Loucy (cell line): ENCODE results near the gene DAGLA.
A peak's percentile ranks its signal among the peaks of the same experiment; 100 is the strongest.

Source experiments
- H2AFZ ChIP-seq: fragments of 200-600 bp; sonication (generic); 2 replicates; pipeline ENCODE4 v1.6.0; 2016; ENCODE audit warnings: antibody characterized with exemption, mild to moderate bottlenecking, low read length, moderate library complexity
- H3F3A ChIP-seq: fragments of 200-600 bp; 2 replicates; pipeline ENCODE4 v1.6.0; 2016; ENCODE audit warnings: antibody characterized with exemption, low read depth, mild to moderate bottlenecking
- H3K27me3 ChIP-seq: fragments of 200-600 bp; sonication (generic); 2 replicates; pipeline ENCODE4 v1.6.1; 2014; ENCODE audit warnings: low read length, mild to moderate bottlenecking; ENCODE audit not compliant: insufficient read depth, poor library complexity, severe bottlenecking
- H3K36me3 ChIP-seq: fragments of 200-600 bp; sonication (generic); 2 replicates; pipeline ENCODE4 v1.6.1; 2016; ENCODE audit warnings: low read length; ENCODE audit not compliant: insufficient read depth
- H3K4me1 ChIP-seq: fragments of 200-600 bp; sonication (generic); 2 replicates; pipeline ENCODE4 v1.5.1; 2014; ENCODE audit warnings: low read length, mild to moderate bottlenecking; ENCODE audit not compliant: insufficient read depth, poor library complexity, severe bottlenecking
- H3K4me2 ChIP-seq: fragments of 200-600 bp; sonication (generic); 2 replicates; pipeline ENCODE4 v1.6.0; 2014; ENCODE audit warnings: antibody characterized with exemption, low read length, low read depth, mild to moderate bottlenecking; ENCODE audit not compliant: poor library complexity, severe bottlenecking
- H3K4me3 ChIP-seq: fragments of 200-600 bp; sonication (generic); 2 replicates; pipeline ENCODE4 v1.5.1; 2014; ENCODE audit warnings: low read length, mild to moderate bottlenecking, mixed read lengths; ENCODE audit not compliant: poor library complexity, severe bottlenecking
- H3K79me2 ChIP-seq: fragments of 200-600 bp; sonication (generic); 2 replicates; pipeline ENCODE4 v1.6.1; 2014; ENCODE audit warnings: low read length; ENCODE audit not compliant: insufficient read depth
- H3K9ac ChIP-seq: fragments of 200-600 bp; sonication (generic); 2 replicates; pipeline ENCODE4 v1.6.0; 2014; ENCODE audit warnings: mild to moderate bottlenecking, low read depth, low read length, moderate library complexity; ENCODE audit not compliant: poor library complexity, severe bottlenecking
- H3K9me2 ChIP-seq: fragments of 200-600 bp; sonication (generic); replicated peaks from 2 replicates; pipeline ENCODE4 v1.6.1; 2016; ENCODE audit warnings: low read depth, low read length, mixed read lengths
- H3K9me3 ChIP-seq: fragments of 200-600 bp; sonication (generic); 2 replicates; pipeline ENCODE4 v1.6.1; 2014; ENCODE audit warnings: mild to moderate bottlenecking, antibody characterized with exemption, low read length, low read depth; ENCODE audit not compliant: insufficient read depth
- H4K20me1 ChIP-seq: fragments of 200-600 bp; sonication (generic); 2 replicates; pipeline ENCODE4 v1.6.0; 2014; ENCODE audit warnings: antibody characterized with exemption, low read length, mild to moderate bottlenecking; ENCODE audit not compliant: insufficient read depth, poor library complexity, severe bottlenecking
- CTCF ChIP-seq: fragments of 200-600 bp; sonication (generic); conservative IDR thresholded peaks from 2 replicates; pipeline ENCODE4 v1.5.1; 2014; ENCODE audit warnings: mild to moderate bottlenecking, antibody characterized with exemption, low read length
- EZH2phosphoT487 ChIP-seq: fragments of 200-600 bp; IDR thresholded peaks from 2 replicates; pipeline ENCODE4 v1.6.1; 2018; ENCODE audit warnings: antibody characterized with exemption, mild to moderate bottlenecking, moderate library complexity, borderline replicate concordance

Gene DAGLA

GRCh38 chr11:61756452-61757212, 76.4 kb downstream of the DAGLA start:
- H3K36me3 ChIP-seq: no peaks in the 10 kb centered on the region
- H3K9me3 ChIP-seq: no peaks in the 10 kb centered on the region
- H2AFZ ChIP-seq: peak overlapping the region; percentile 53
- TF ChIP-seq EZH2phosphoT487 (no peak), CTCF (no peak)
- peak overlapping the region; percentile 76 for H3K9ac ChIP-seq
- peak overlapping the region; percentile 82 for H3K4me2 ChIP-seq
- no peaks in the 10 kb centered on the region for H3K27me3 ChIP-seq
- H3K4me3 ChIP-seq: peak overlapping the region; percentile 52
- no peaks in the 10 kb centered on the region for H3K9me2 ChIP-seq
- H4K20me1 ChIP-seq: no peaks in the 10 kb centered on the region
- H3F3A ChIP-seq: no peaks in the 10 kb centered on the region
- no peaks in the 10 kb centered on the region for H3K79me2 ChIP-seq
- H3K4me1 ChIP-seq: peaks cover 19% of the 10 kb centered on the region

GRCh38 chr11:61757213-61757862, 77.1 kb downstream of the DAGLA start:
- TF ChIP-seq EZH2phosphoT487: no peak
- no peak for TF ChIP-seq CTCF
- H3K9ac ChIP-seq: peak overlapping the region; percentile 76
- H3K4me2 ChIP-seq: peak overlapping the region; percentile 82
- no peaks in the 10 kb centered on the region for H3F3A ChIP-seq
- H3K4me1 ChIP-seq: peaks cover 19% of the 10 kb centered on the region
- peak overlapping the region; percentile 53; the same call in 1 of the 2 replicates for H2AFZ ChIP-seq
- H3K27me3 ChIP-seq: no peaks in the 10 kb centered on the region
- H3K9me3 ChIP-seq: no peaks in the 10 kb centered on the region
- H3K36me3 ChIP-seq: no peaks in the 10 kb centered on the region
- peak overlapping the region; percentile 52 for H3K4me3 ChIP-seq
- no peaks in the 10 kb centered on the region for H3K9me2 ChIP-seq
- H3K79me2 ChIP-seq: no peaks in the 10 kb centered on the region
- H4K20me1 ChIP-seq: no peaks in the 10 kb centered on the region

GRCh38 chr11:61760946-61761345, 80.8 kb downstream of the DAGLA start:
- Histone ChIP-seq H3K27me3 (no peaks in the 10 kb centered on the region), H3K4me1 (peaks cover 14% of the 10 kb centered on the region), H3K4me2 (no peak overlapping the region), H3K79me2 (no peaks in the 10 kb centered on the region), H3K9ac (no peak overlapping the region), H3K36me3 (no peaks in the 10 kb centered on the region), H2AFZ (no peak overlapping the region), H4K20me1 (no peaks in the 10 kb centered on the region), H3K9me2 (no peaks in the 10 kb centered on the region), H3K4me3 (no peak overlapping the region), H3K9me3 (no peaks in the 10 kb centered on the region), H3F3A (no peaks in the 10 kb centered on the region)
- no peak for TF ChIP-seq CTCF
- no peak for TF ChIP-seq EZH2phosphoT487
